Measurements from ENCODE around the gene FGFR3.
"Not testable (repeated sequence)": the region's sequence is repeated elsewhere in the genome, so short reads cannot be mapped to it uniquely, and the experiment has no call there.

Gene FGFR3

DNA sequence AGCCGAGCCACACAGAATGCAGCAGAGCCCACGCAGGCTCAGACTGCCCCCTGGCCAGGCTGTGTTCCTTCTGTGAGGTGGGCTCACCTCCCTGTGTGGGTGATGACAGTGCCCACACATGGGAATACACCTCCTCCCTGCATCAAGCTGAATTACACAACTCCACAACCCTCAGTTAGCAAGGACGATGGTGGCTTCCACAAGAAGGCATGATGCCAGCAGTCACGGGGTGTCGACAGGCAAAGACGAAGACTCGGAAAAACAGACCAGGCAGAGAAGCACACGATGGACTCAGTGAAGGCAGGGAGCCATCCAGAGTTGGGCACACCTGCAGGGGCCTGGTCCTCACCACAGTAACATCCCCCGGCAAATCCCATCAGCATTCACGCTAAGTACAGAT is 50.8 kb downstream of the FGFR3 start:
- no peak for DNase-seq

DNA sequence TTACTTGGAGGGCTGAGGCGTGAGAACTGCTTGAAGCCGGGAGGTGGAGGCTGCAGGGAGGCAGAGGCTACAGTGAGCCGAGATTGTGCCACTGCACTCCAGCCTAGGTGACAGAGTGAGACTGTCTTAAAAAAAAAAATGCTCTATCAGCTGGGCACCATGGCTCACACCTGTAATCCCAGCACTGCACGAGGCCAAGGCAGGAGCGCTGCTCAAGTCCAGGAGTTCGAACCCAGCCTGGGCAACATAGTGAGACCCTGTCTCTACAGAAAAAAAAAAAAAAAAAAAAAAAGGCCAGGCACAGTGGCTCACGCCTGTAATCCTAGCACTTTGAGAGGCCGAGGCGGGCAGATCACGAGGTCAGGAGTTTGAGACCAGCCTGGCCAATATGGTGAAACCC is 51.5 kb downstream of the FGFR3 start:
- not testable (repeated sequence) for DNase-seq

GRCh38 chr4:1846580-1846979 is 53.5 kb downstream of the FGFR3 start:
- no peak for DNase-seq

- DNase-seq: no peak
Observed at GRCh38 chr4:1850276-1850675, 57.2 kb downstream of the FGFR3 start.

DNA sequence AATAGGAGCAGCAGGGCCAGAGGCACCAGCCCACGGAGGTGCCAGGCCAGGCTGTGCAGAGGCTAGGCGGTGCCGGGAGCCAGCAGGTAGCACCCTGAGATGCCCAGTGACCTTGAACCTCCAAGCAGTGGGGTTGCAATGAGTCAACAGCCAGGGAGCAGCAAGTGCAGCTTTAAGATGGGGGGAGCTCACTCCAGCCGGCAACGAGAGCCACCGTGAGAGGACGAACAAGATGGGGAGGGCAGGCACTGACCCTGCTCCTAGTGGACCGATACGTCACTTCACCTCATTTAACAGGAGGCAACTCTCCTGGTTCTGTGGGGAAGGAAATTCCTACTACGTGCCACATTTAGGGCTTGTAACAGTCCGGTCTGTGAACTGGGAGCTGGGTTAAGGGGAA is 58.1 kb downstream of the FGFR3 start:
- no peak for DNase-seq

DNA sequence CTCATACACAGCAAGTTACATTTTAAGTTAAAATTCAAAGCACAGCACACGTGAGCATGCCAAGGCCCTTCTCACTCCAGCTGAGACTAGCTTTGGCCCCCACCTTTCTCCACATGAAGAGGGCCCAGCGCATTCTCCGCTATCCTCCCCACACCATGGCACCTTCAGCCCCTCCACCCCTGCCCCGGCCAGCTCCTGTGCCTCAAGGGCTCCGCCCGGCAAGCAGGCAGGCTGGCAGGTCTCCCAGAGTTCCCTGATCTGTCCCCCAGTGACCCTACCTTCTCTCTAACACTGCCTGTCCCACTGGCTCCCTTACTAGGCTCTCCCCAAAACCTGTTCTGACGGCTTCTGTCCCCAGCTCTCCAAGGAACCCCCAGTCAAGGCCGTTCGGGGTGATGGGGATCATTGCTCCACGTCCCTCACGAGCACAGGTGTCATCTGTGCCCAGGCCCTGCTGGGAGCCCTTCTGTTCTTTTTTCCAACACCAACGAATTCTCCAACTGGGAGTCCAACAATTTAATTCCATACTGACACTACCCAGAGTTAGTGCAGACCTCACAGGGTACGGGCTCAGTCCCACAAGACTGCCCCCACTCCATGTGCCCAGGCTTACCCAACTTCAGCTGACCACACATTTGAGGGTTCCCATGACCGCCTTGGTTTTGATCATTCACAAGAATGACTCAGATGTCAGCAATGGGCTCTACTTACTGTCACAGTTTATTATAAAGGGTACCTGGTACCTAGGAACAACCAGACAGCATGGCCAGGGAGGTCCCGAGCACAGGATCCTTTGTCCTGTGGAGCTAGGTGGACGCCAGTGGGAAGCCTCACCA is 58.7 kb downstream of the FGFR3 start:
- no peak for DNase-seq

DNA sequence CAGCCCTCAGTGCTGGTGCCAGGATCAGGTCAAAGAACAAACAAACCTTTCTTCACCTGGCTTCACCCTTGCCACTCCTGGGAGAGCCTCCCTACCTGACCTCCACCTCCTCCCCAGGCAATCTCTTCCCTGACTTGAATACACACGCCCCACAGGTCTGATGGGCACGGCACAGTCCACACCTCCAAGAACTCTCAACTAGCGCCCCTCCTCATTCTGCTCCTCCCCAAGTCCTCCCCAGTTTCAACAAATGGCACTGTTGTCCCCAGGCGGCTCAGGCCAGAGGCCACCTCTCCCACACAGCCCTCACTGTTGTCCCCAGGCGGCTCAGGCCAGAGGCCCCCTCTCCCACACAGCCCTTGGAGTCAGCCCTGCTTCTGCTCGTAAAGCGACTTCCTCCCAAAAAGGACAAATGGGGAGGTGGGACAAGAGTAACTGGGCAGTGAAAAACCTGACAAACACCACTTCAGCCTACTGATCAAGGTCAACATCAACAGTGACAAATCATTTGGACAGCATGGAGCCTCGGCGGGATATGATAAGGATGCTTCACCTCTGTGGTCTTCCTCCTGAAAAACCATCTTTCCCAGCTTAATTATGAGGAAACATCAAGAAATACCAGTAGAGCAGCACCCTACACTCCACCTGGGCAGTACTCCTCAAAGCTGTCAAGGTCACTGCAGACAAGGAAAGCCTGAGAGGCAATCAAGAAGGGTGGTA is 60.0 kb downstream of the FGFR3 start:
- DNase-seq: no peak

- no peak for DNase-seq
Observed at GRCh38 chr4:1854752-1855151, 61.7 kb downstream of the FGFR3 start.

DNA sequence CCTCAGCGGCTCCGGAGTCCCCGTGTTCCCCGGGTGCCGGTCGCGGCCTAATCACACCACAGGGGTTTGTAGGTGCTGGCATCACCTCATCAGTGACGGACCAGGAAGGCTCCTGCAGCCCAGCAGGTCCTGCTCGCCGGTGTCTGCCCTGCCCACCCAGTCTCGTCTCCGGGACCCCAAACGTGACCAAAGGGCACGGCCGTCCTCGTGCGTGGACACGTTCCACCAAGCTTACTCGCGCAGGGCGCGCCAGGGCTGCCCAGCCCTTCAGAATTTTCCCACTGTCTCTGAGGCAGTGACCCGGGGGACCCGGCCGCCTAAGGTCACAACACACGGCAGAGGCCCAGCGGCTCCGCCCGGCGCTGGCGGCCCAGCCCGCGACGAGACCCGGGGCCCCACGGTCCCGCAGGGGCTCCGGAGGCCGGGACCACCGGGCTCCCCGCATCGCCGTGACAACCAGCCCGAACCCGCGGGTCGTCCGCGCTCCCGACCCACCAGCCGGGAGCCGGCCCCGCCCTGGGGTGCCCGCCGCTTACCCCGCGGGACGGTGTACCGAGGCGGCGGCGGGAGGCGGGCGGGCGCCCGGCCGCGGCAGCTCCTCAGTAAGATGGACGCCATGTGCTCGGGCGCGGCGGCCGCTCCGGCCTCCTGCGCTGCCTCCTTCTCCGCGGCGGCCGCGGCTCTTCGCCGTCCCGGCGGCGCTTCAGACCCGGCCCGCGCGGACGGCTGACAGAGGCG is 62.4 kb downstream of the FGFR3 start:
- no peak for DNase-seq

- DNase-seq: peak; percentile 87
Observed at GRCh38 chr4:1856071-1856942, 63.2 kb downstream of the FGFR3 start, which contains the start of gene LETM1. Gene LETM1 (minus strand): TSS chr4:1856156. CDS start chr4:1855950, 206 bp downstream.

- no peak for DNase-seq
Observed at GRCh38 chr4:1856943-1857699, 64.0 kb downstream of the FGFR3 start.

DNA sequence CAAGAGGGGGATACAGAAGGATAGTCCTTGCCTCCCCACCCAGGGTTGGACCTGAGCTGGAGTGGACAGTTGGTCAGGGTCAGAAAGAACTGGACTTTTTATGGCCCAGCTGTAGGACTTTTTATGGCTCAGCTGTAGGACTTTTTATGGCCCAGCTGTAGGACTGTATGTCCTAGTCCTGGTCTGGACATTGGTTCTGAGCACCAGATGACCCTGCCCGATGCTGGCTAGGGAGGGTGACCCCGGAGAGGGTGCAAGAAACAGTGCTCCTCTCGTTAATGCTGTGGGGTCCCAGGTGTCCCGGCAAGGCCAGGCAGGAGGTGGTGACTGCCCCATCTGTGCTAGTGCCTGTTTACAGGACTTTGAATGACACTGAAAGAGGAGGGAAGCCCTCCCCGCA is 64.8 kb downstream of the FGFR3 start:
- DNase-seq: no peak

All from cortex of kidney (tissue), 1 donor.